SK-N-SH (cell line): ENCODE measurements around the gene NOTCH2. TPM values are rescaled to one million over a fixed set of nuclear protein-coding genes. Genes with fewer than 3 reads are reported as not detected.

Experiments
- CTCF ChIA-PET: fragments of 300-600, 350-600 bp; formaldehyde crosslinking; extraction: SDS; loops from one replicate; lab custom pipeline; 2021; lab: Yijun Ruan, JAX
- POLR2A ChIA-PET: fragments of 350-600 bp; sonication (Branson Sonifier 250); formaldehyde crosslinking; extraction: SDS; loops from one replicate; lab custom pipeline; 2020; ENCODE audit warnings: antibody characterized with exemption, inconsistent platforms; lab: Yijun Ruan, JAX
- DNase-seq: peaks from one replicate; pipeline ENCODE4 v3.0.0; 2012
- H2AFZ ChIP-seq: fragments of 200-600 bp; sonication (generic); 2 replicates; pipeline ENCODE4 v1.8.1; 2016; ENCODE audit warnings: antibody characterized with exemption, mild to moderate bottlenecking, low read depth
- H3F3A ChIP-seq: fragments of 200-600 bp; sonication (generic); replicated peaks from 2 replicates; pipeline ENCODE3; 2016; ENCODE audit warnings: antibody characterized with exemption, mild to moderate bottlenecking; ENCODE audit not compliant: insufficient read depth
- H3K27ac ChIP-seq, 2 experiments: fragments of 200-500 bp in 1 of 2; fragments of 200-600 bp in 1 of 2; sonication (Bioruptor generic) in 1 of 2; sonication (generic), shearing (Covaris generic) in 1 of 2; 2 replicates each; pipeline versions ENCODE4 v1.5.1 to v1.6.1; 2014 to 2016; ENCODE audit warnings: low read depth in 2 of 2, inconsistent platforms in 1 of 2, low read length in 1 of 2, mild to moderate bottlenecking in 1 of 2, mixed read lengths in 1 of 2
- H3K27me3 ChIP-seq: fragments of 200-600 bp; sonication (generic), shearing (Covaris generic); 2 replicates; pipeline ENCODE4 v1.6.1; 2016; ENCODE audit warnings: mixed run types; ENCODE audit not compliant: insufficient read depth
- H3K36me3 ChIP-seq, 2 experiments: fragments of 200-500 bp in 1 of 2; fragments of 200-600 bp in 1 of 2; sonication (Bioruptor generic) in 1 of 2; sonication (generic) in 1 of 2; replicated peaks in 1 of 2; 2 replicates each; pipeline versions ENCODE3 to v1.5.1; 2014 to 2016; ENCODE audit warnings: low read length in 1 of 2, mild to moderate bottlenecking in 1 of 2; ENCODE audit not compliant: insufficient read depth in 2 of 2, control insufficient read depth in 1 of 2
- H3K4me1 ChIP-seq, 2 experiments: fragments of 200-500 bp in 1 of 2; fragments of 200-600 bp in 1 of 2; sonication (Bioruptor generic) in 1 of 2; sonication (generic), shearing (Covaris generic) in 1 of 2; 2 replicates each; pipeline versions ENCODE4 v1.5.1 to v1.6.1; 2014 to 2016; ENCODE audit warnings: low read depth in 1 of 2, low read length in 1 of 2, mixed run types in 1 of 2; ENCODE audit not compliant: insufficient read depth in 2 of 2, control insufficient read depth in 1 of 2
- H3K4me2 ChIP-seq: fragments of 200-600 bp; sonication (generic), shearing (Covaris generic); 2 replicates; pipeline ENCODE4 v1.6.1; 2017; ENCODE audit warnings: mixed run types
- H3K4me3 ChIP-seq, 2 experiments: fragments of 200-500 bp in 1 of 2; fragments of 200-600 bp in 1 of 2; sonication (Bioruptor generic) in 1 of 2; sonication (generic), shearing (Covaris generic) in 1 of 2; 2 replicates each; pipeline versions ENCODE4 v1.5.1 to v1.8.1; 2014 to 2016; ENCODE audit warnings: low read depth in 2 of 2, inconsistent platforms in 1 of 2, low read length in 1 of 2, mild to moderate bottlenecking in 1 of 2, mixed read lengths in 1 of 2, moderate library complexity in 1 of 2
- H3K79me2 ChIP-seq: fragments of 200-600 bp; sonication (generic); 2 replicates; pipeline ENCODE4 v1.8.1; 2017; ENCODE audit warnings: mild to moderate bottlenecking; ENCODE audit not compliant: insufficient read depth
- H3K9ac ChIP-seq: fragments of 200-600 bp; sonication (generic); 2 replicates; pipeline ENCODE4 v1.6.1; 2017; ENCODE audit warnings: mixed run types
- H3K9me2 ChIP-seq: fragments of 200-600 bp; sonication (generic); 2 replicates; pipeline ENCODE4 v1.6.1; 2017; ENCODE audit warnings: mixed run types
- H3K9me3 ChIP-seq: fragments of 200-600 bp; sonication (generic); 2 replicates; pipeline ENCODE4 v1.6.1; 2017; ENCODE audit warnings: mixed run types, mild to moderate bottlenecking, moderate library complexity
- H4K20me1 ChIP-seq: fragments of 200-600 bp; sonication (generic); 2 replicates; pipeline ENCODE4 v1.6.1; 2017; ENCODE audit warnings: mild to moderate bottlenecking, mixed run types; ENCODE audit not compliant: insufficient read depth
- EP300 ChIP-seq, 2 experiments: IDR thresholded peaks; 2 replicates each; pipeline versions ENCODE4 v1.4.0 to v1.6.1; 2012; ENCODE audit warnings: borderline replicate concordance in 1 of 2, low read depth in 1 of 2, low read length in 1 of 2
- EZH2phosphoT487 ChIP-seq: fragments of 200-600 bp; sonication (generic); IDR thresholded peaks from 2 replicates; pipeline ENCODE4 v1.6.1; 2017; ENCODE audit warnings: low read depth, mixed run types, mild to moderate bottlenecking, antibody characterized with exemption, moderate library complexity, borderline replicate concordance
- FOSL2 ChIP-seq: IDR thresholded peaks from 2 replicates; pipeline ENCODE4 v1.4.0; 2012; ENCODE audit warnings: low read depth, mild to moderate bottlenecking, moderate library complexity, borderline replicate concordance
- FOXJ3 ChIP-seq: sonication (generic); formaldehyde crosslinking; IDR thresholded peaks from 2 replicates; pipeline ENCODE4 v1.5.1; 2020; ENCODE audit warnings: mild to moderate bottlenecking, missing genetic modification reagents
- GATA2 ChIP-seq: sonication (generic); formaldehyde crosslinking; IDR thresholded peaks from 2 replicates; pipeline ENCODE4 v1.5.0; 2020; ENCODE audit warnings: mild to moderate bottlenecking, missing genetic modification reagents
- JUND ChIP-seq: IDR thresholded peaks from 2 replicates; pipeline ENCODE4 v1.4.0; 2012
- NFIC ChIP-seq: IDR thresholded peaks from 2 replicates; pipeline ENCODE4 v1.4.0; 2012; ENCODE audit warnings: borderline replicate concordance
- NRF1 ChIP-seq: IDR thresholded peaks from 2 replicates; pipeline ENCODE4 v1.6.1; 2012; ENCODE audit warnings: low read depth, mild to moderate bottlenecking, low read length
- POLR2AphosphoS5 ChIP-seq: IDR thresholded peaks from 2 replicates; pipeline ENCODE4 v1.6.1; 2012; ENCODE audit warnings: low read depth, low read length
- RAD21 ChIP-seq: IDR thresholded peaks from 2 replicates; pipeline ENCODE4 v1.6.1; 2012; ENCODE audit warnings: mild to moderate bottlenecking, low read length
- RFX5 ChIP-seq: IDR thresholded peaks from 2 replicates; pipeline ENCODE4 v1.6.1; 2012; ENCODE audit warnings: mild to moderate bottlenecking, improper control_type of control experiment, low read length
- SIN3A ChIP-seq: IDR thresholded peaks from 2 replicates; pipeline ENCODE4 v1.6.1; 2012; ENCODE audit warnings: low read depth, mild to moderate bottlenecking, low read length, moderate library complexity, borderline replicate concordance
- SMC3 ChIP-seq: IDR thresholded peaks from 2 replicates; pipeline ENCODE4 v1.6.1; 2012; ENCODE audit warnings: low read depth, low read length, improper control_type of control experiment
- TCF12 ChIP-seq: IDR thresholded peaks from 2 replicates; pipeline ENCODE4 v1.4.0; 2012
- YY1 ChIP-seq: IDR thresholded peaks from 2 replicates; pipeline ENCODE4 v1.4.0; 2012; ENCODE audit warnings: low read depth, mild to moderate bottlenecking
- ZBTB33 ChIP-seq: IDR thresholded peaks from 2 replicates; pipeline ENCODE4 v1.4.0; 2012; ENCODE audit warnings: low read depth, borderline replicate concordance
- WGBS: methylation state at CpG from one replicate; pipeline ENCODE4 v1.1.6; 2017; ENCODE audit warnings: low lambda C conversion rate; 5-methylcytosine and 5-hydroxymethylcytosine counted together
- polyA plus RNA-seq, 3 experiments: library from polyadenylated mRNA; depleted of rRNA; stranded (reverse); fragments of >200 nt; gene quantifications; 2 replicates each; pipeline ENCODE4 v1.2.3, GENCODE V29; 2012
- TF ChIP-seq, protein P1 (sequence below): fragments of 150-350 bp; IDR thresholded peaks from 2 replicates; pipeline ENCODE4 v1.6.1; 2017; ENCODE audit warnings: antibody characterized with exemption, low read length, low read depth, borderline replicate concordance

NOTCH2 gene
- polyA plus RNA-seq, 1 of the 3 experiments (the other 2 are of a cell fraction): 23.0 TPM

DNA sequence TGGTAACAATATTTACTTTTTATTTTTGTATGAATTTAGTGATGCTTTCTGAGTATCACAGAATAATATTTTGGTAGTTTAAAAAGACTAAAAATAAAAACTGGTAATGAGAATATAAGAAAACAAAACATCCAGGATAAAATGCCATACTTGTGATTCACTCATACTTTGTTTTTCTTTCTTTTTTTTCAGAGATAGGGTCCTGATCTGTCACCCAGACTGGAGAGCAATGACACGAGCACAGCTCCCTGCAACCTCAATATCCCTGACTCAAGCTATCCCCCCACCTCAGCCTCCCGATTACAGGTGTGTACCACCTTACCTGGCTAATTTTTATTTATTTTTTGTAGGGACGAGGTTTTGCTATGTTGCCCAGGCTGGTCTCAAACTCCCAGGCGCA lies 109.0 kb downstream of the NOTCH2 start:
- H3K9me3 ChIP-seq: no peaks in the 10 kb centered on the region
- peaks cover 33% of the 10 kb centered on the region for H3F3A ChIP-seq
- H3K9me2 ChIP-seq: no peaks in the 10 kb centered on the region
- TF ChIP-seq FOSL2 (peak; percentile 5; the same call in 1 of the 2 replicates), NFIC (no peak)
- POLR2A ChIA-PET: no interaction called here
- H2AFZ ChIP-seq: no peak overlapping the region
- H3K27ac ChIP-seq: peak overlapping the region in 1 of 2 experiments; percentile 51; a peak in 2 of 4 replicates
- H3K4me3 ChIP-seq: no peak overlapping the region
- H3K79me2 ChIP-seq: peaks cover 44% of the 10 kb centered on the region
- H4K20me1 ChIP-seq: peaks cover 8% of the 10 kb centered on the region; the same call in 1 of the 2 replicates
- no peak overlapping the region for H3K9ac ChIP-seq
- DNase-seq: no peak
- peak overlapping the region; percentile 33 for H3K4me2 ChIP-seq
- CTCF ChIA-PET: interaction anchor here (0.9 to 12.2 kb wide), 3 partner anchors 8 to 90 kb away, joined by 3 to 105 read pairs (median 4); no protein-coding TSS in a partner anchor
- WGBS: 92% methylated on average over 4 of the region's 4 CpGs
- H3K4me1 ChIP-seq: peaks cover 5 to 41% of the 10 kb centered on the region in 2 experiments
- peaks cover 33 to 60% of the 10 kb centered on the region in 2 experiments for H3K36me3 ChIP-seq
- no peaks in the 10 kb centered on the region for H3K27me3 ChIP-seq

DNA sequence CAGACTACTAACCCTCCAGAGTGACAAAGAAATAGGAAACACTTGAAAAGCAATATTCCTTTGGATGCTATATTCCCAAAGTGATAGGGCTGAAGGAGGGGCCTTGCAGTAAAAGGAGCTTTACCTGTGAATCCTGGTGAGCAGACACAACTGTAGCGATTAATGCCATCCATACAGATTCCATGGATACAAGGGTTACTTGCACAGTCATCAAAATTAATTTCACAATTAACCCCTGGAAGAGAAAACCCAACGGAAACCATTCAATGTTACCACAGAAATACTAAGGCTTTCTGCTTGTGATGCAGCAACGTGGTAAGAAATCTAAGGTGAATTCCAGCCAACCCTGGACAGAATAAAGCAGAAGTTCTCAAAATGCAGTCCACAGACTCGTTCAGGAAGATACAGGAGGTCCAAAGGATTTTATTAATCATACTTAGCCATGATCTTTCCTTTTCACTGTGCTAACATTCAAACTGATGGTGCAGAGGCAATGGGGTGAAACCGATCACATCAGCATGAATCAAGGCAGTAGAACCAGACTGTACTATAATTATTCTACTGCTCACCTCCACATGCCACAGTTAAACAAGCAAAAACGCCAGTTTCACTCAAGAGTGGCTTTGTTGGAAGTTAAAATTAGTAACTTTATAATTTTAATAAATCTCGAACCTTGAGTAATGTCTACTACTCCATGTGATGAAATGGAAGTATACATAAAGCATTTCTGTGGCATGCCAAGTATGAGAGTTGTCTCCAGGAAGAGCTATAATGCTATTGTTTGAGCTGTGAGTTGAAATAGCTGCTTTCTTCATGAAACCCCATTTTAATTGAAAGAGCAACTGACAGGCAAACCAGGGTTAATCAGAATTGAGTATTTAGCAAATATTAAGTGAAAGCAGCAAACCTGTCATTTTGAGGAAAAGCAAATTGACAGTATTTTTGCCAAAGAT lies 109.9 kb downstream of the NOTCH2 start:
- H3K27me3 ChIP-seq: no peaks in the 10 kb centered on the region
- H3K4me2 ChIP-seq: 0 out of 2 replicates have a peak overlapping the region, but pooled peaks have one; percentile 21
- peaks cover 44% of the 10 kb centered on the region for H3K79me2 ChIP-seq
- H3K9me3 ChIP-seq: no peaks in the 10 kb centered on the region
- POLR2A ChIA-PET: no interaction called here
- no peak overlapping the region for H3K9ac ChIP-seq
- no peak overlapping the region for H3K4me3 ChIP-seq
- H3K9me2 ChIP-seq: no peaks in the 10 kb centered on the region
- H2AFZ ChIP-seq: no peak overlapping the region
- CTCF ChIA-PET: interaction anchor here (0.9 to 12.2 kb wide), 3 partner anchors 9 to 89 kb away, joined by 3 to 105 read pairs (median 4); no protein-coding TSS in a partner anchor
- DNase-seq: no peak
- peaks cover 0 to 32% of the 10 kb centered on the region in 2 experiments; a peak in 3 of 4 replicates for H3K4me1 ChIP-seq
- peaks cover 38 to 68% of the 10 kb centered on the region in 2 experiments for H3K36me3 ChIP-seq
- TF ChIP-seq NFIC (no peak), RFX5 (no peak), EZH2phosphoT487 (no peak), NRF1 (no peak), RAD21 (no peak), YY1 (no peak), SIN3A (no peak), TCF12 (no peak), SMC3 (no peak)
- peak overlapping the region in 1 of 2 experiments; percentile 51; a peak in 1 of 4 replicates for H3K27ac ChIP-seq
- H3F3A ChIP-seq: peaks cover 23% of the 10 kb centered on the region
- H4K20me1 ChIP-seq: no peaks in the 10 kb centered on the region; the same call in 1 of the 2 replicates
- 87% methylated on average over 7 of the region's 7 CpGs for WGBS

DNA sequence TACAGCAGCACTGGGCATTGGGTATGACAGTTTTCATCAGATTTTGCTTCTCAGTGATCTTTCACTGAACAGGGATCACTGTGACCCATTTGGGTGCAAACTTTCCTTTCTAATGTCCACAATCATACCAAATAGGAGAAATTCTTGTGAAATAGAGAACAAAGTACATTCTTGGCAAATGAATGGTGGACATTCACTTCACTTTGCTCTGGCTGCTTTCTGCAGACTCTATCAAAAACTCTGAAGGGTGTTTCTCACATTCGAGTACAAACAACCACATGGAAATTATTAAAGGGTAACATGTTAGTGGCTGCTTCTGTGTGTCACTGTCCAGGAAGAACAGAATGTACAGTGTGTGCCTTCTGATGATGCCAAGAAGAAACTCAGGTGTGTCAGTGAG lies 111.2 kb downstream of the NOTCH2 start:
- no peak overlapping the region for H3K4me3 ChIP-seq
- H3K9me2 ChIP-seq: no peaks in the 10 kb centered on the region
- CTCF ChIA-PET: interaction anchor here (2.4 kb wide), 1 partner anchor 10 kb away, joined by 9 read pairs; no protein-coding TSS in a partner anchor
- peaks cover 0 to 24% of the 10 kb centered on the region in 2 experiments; a peak in 1 of 4 replicates for H3K4me1 ChIP-seq
- no peak overlapping the region for H3K27ac ChIP-seq
- H3K9me3 ChIP-seq: no peaks in the 10 kb centered on the region
- H2AFZ ChIP-seq: no peak overlapping the region
- H3F3A ChIP-seq: peaks cover 16% of the 10 kb centered on the region
- no peaks in the 10 kb centered on the region for H3K27me3 ChIP-seq
- no peaks in the 10 kb centered on the region; the same call in 1 of the 2 replicates for H4K20me1 ChIP-seq
- no peak overlapping the region for H3K4me2 ChIP-seq
- 50% methylated on average over 1 of the region's 1 CpG for WGBS
- POLR2A ChIA-PET: no interaction called here
- H3K9ac ChIP-seq: no peak overlapping the region
- H3K36me3 ChIP-seq: peaks cover 45 to 69% of the 10 kb centered on the region in 2 experiments
- DNase-seq: no peak
- peaks cover 44% of the 10 kb centered on the region for H3K79me2 ChIP-seq
- TF ChIP-seq ZBTB33 (no peak), GATA2 (CRISPR knock-in tag) (no peak), RFX5 (no peak), EP300 (IDR thresholded peaks at IDR 0.05; ENCODE audit: borderline replicate concordance in 1 of 2, low read depth in 1 of 2, low read length in 1 of 2) (no peak), SIN3A (no peak), FOXJ3 (no peak), JUND (no peak), POLR2AphosphoS5 (no peak)
- TF ChIP-seq, protein P1, sequence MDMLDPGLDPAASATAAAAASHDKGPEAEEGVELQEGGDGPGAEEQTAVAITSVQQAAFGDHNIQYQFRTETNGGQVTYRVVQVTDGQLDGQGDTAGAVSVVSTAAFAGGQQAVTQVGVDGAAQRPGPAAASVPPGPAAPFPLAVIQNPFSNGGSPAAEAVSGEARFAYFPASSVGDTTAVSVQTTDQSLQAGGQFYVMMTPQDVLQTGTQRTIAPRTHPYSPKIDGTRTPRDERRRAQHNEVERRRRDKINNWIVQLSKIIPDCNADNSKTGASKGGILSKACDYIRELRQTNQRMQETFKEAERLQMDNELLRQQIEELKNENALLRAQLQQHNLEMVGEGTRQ: no peak
